HepG2 (cell line): ENCODE measurements around the gene SLC16A4. TPM values are rescaled to one million over a fixed set of nuclear protein-coding genes. Genes with fewer than 3 reads are reported as not detected.

Experiments
- ATAC-seq: fragments of 200-7000 bp; cut with Tn5 transposase; 3 replicates; pipeline ENCODE4 v1.9.1; 2020; ENCODE audit warnings: mild to moderate bottlenecking, moderate library complexity
- BruUV-seq: library from RNA; stranded (reverse); fragments of 400-500 nt; replicated peaks from 2 replicates; lab custom pipeline; 2021; lab: Mats Ljungman, UMichigan
- CTCF ChIA-PET: fragments of 300-600 bp; formaldehyde crosslinking; extraction: SDS; loops from one replicate; lab custom pipeline; 2021; ENCODE audit warnings: low total read pairs, inconsistent platforms, low intra/inter-chr PET ratio; lab: Yijun Ruan, JAX
- POLR2A ChIA-PET: fragments of 350-600 bp; sonication (Branson Sonifier 250); formaldehyde crosslinking; loops from one replicate; lab custom pipeline; 2020; ENCODE audit warnings: antibody characterized with exemption, inconsistent platforms; lab: Yijun Ruan, JAX
- DNase-seq: peaks from one replicate; pipeline ENCODE4 v3.0.0-alpha.2; 2015; ENCODE audit warnings: low spot score
- FAIRE-seq: peaks from 3 replicates; lab custom pipeline; 2011; peaks lifted over from hg19 to GRCh38; lab: Jason Lieb, UNC
- H2AFZ ChIP-seq: one replicate; pipeline ENCODE4 v1.6.1; 2011; ENCODE audit warnings: low read length, inconsistent platforms
- H3K27ac ChIP-seq: fragments of 300-600 bp; 3 replicates; pipeline ENCODE4 v1.8.0; 2011; ENCODE audit warnings: mixed run types, mild to moderate bottlenecking, mixed read lengths, low read length, inconsistent platforms; ENCODE audit not compliant: insufficient read depth; ENCODE audit errors: extremely low read length
- H3K27me3 ChIP-seq, 2 experiments: fragments of 200-600 bp in 1 of 2; 2 replicates in 1 of 2; 3 replicates in 1 of 2; pipeline versions ENCODE4 v1.6.0 to v1.8.0; 2011; ENCODE audit warnings: low read length in 2 of 2, mild to moderate bottlenecking in 2 of 2, moderate library complexity in 2 of 2, inconsistent platforms in 1 of 2; ENCODE audit not compliant: insufficient read depth in 2 of 2, control insufficient read depth in 1 of 2
- H3K36me3 ChIP-seq, 2 experiments: fragments of 200-600 bp in 1 of 2; replicated peaks in 1 of 2; 2 replicates in 1 of 2; 3 replicates in 1 of 2; pipeline versions ENCODE4 v1.5.1 to v1.8.0; 2011; ENCODE audit warnings: low read length in 2 of 2, inconsistent platforms in 1 of 2; ENCODE audit not compliant: insufficient read depth in 2 of 2, control insufficient read depth in 1 of 2
- H3K4me1 ChIP-seq: 2 replicates; pipeline ENCODE4 v1.5.1; 2012; ENCODE audit warnings: low read length, inconsistent platforms; ENCODE audit not compliant: insufficient read depth
- H3K4me2 ChIP-seq: 2 replicates; pipeline ENCODE4 v1.6.0; 2011; ENCODE audit warnings: low read depth, low read length, inconsistent platforms
- H3K4me3 ChIP-seq, 3 experiments: fragments of 200-600 bp in 1 of 3; sonication (generic), shearing (Covaris generic) in 1 of 3; replicated peaks in 1 of 3; 2 replicates each; pipeline ENCODE4 v1.5.1; 2011 to 2016; ENCODE audit warnings: low read length in 3 of 3, inconsistent platforms in 2 of 3, low read depth in 2 of 3, mild to moderate bottlenecking in 2 of 3, control low read depth in 1 of 3, mixed read lengths in 1 of 3; ENCODE audit not compliant: insufficient read depth in 1 of 3
- H3K79me2 ChIP-seq: one replicate; pipeline ENCODE4 v1.6.1; 2011; ENCODE audit warnings: low read length, inconsistent platforms; ENCODE audit not compliant: insufficient read depth
- H3K9ac ChIP-seq: 2 replicates; pipeline ENCODE4 v1.6.0; 2011; ENCODE audit warnings: mild to moderate bottlenecking, low read depth, low read length, inconsistent platforms; ENCODE audit not compliant: insufficient read depth
- H3K9me3 ChIP-seq: 2 replicates; pipeline ENCODE4 v1.5.1; 2012; ENCODE audit warnings: mild to moderate bottlenecking, low read length
- H4K20me1 ChIP-seq: 2 replicates; pipeline ENCODE4 v1.6.0; 2011; ENCODE audit warnings: inconsistent platforms, mild to moderate bottlenecking, low read length, moderate library complexity; ENCODE audit not compliant: insufficient read depth
- AGO2 ChIP-seq: fragments of 200-400 bp; formaldehyde crosslinking; optimal IDR thresholded peaks from 2 replicates; pipeline ENCODE3; 2017; ENCODE audit warnings: mild to moderate bottlenecking, low read depth, low read length, moderate library complexity
- CBX2 ChIP-seq, 2 experiments: fragments of 200-600 bp in 1 of 2; sonication (generic); formaldehyde crosslinking in 1 of 2; IDR thresholded peaks; 2 replicates each; pipeline versions ENCODE4 v1.7.0 to v1.8.1; 2018 to 2022; ENCODE audit warnings: low read depth in 2 of 2, low read length in 1 of 2, mild to moderate bottlenecking in 1 of 2, missing genetic modification reagents in 1 of 2
- YY1 ChIP-seq: IDR thresholded peaks from 2 replicates; pipeline ENCODE4 v1.6.1; 2011; ENCODE audit warnings: low read length, low read depth, moderate library complexity, mild to moderate bottlenecking; ENCODE audit not compliant: insufficient read depth, insufficient replicate concordance
- ZNF562 ChIP-seq: sonication (generic); formaldehyde crosslinking; IDR thresholded peaks from 2 replicates; pipeline ENCODE4 v1.8.0; 2022; ENCODE audit warnings: missing genetic modification reagents, borderline replicate concordance
- WGBS: methylation state at CpG from one replicate; pipeline ENCODE4 v1.1.6; 2017; ENCODE audit warnings: low lambda C conversion rate; 5-methylcytosine and 5-hydroxymethylcytosine counted together
- in situ Hi-C: cut with HindIII; loops from 2 replicates; pipeline ENCODE4 v1.10.0; 2017; ENCODE audit warnings: low pct_unique_long_range_greater_than_20kb; ENCODE audit not compliant: extremely low pct_ligation_motif_present
- intact Hi-C: fragments of 100-400 bp; cut with micrococcal nuclease; formaldehyde crosslinking; loops from one replicate; pipeline ENCODE4 v1.10.0; 2022; ENCODE audit not compliant: unreplicated experiment
- polyA plus RNA-seq, 8 experiments: library from polyadenylated mRNA; depleted of rRNA in 3 of 8; stranded (reverse) in 7 of 8; unstranded in 1 of 8; fragments of >200 nt; fragmentation: Illumina TruSeq in 4 of 8; extraction: Trizol in 4 of 8; gene quantifications; 2 replicates each; pipeline versions ENCODE4 v1.2.1 to v1.2.3, GENCODE V29; 2011 to 2016; ENCODE audit warnings: low read depth in 4 of 8, missing spikeins in 1 of 8, mixed read lengths in 1 of 8; ENCODE audit not compliant: insufficient read depth in 1 of 8
- total RNA-seq, 5 experiments: library from RNA; depleted of rRNA; stranded (reverse); fragments of >200 nt; fragmentation: Illumina TruSeq; extraction: Trizol; gene quantifications; 2 replicates each; pipeline ENCODE4 v1.2.3, GENCODE V29; 2016; ENCODE audit warnings: low read depth in 1 of 5

Gene SLC16A4
- total and polyA plus RNA-seq, 2 of the 13 experiments (the other 11 are each of a cell fraction or from before 2014, with no cell fraction given) = 1.1 to 1.5 TPM

DNA sequence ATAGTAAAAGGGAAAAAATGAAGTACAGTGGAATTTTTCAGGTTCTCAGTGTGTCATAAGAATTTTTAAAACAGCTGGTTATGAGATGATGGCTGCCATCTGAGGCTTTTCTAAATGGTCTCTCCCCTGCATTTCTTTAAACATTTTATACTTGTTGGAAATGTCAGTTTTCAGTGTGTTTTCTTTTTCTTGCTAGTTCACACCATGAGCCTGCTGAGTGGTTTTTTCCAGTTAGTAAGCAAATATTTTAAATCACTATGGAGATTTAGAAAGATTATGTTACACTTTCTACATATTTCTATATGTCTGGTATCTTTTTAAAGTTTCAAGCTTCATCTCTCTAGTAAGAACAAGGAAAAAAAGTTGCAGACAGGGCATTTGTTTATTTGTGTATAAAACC, 42.1 kb downstream of the SLC16A4 start:
- DNase-seq (no peak), FAIRE-seq (no peak), ATAC-seq (no peak)
- H3K79me2 ChIP-seq = peaks cover 88% of the 10 kb centered on the region
- H3K27me3 ChIP-seq = no peaks in the 10 kb centered on the region
- peak overlapping the region; percentile 38 for H3K4me2 ChIP-seq
- H2AFZ ChIP-seq = no peak overlapping the region
- intact Hi-C loops (no loop called here), in situ Hi-C loops (no loop called here)
- H3K9me3 ChIP-seq = no peaks in the 10 kb centered on the region
- H3K36me3 ChIP-seq = peaks cover 2 to 17% of the 10 kb centered on the region in 2 experiments; a peak in 3 of 5 replicates
- no peak overlapping the region for H3K27ac ChIP-seq
- ChIA-PET POLR2A (interaction anchor here (4.6 kb wide), 1 partner anchor 10 kb away, joined by 29 read pairs; the partner anchor contains the start of gene RBM15), CTCF (no interaction called here)
- peaks cover 25% of the 10 kb centered on the region for H4K20me1 ChIP-seq
- BruUV-seq = no TSS peak
- no peak overlapping the region for H3K9ac ChIP-seq
- H3K4me3 ChIP-seq = peak overlapping the region in 1 of 3 experiments; percentile 27; a peak in 2 of 6 replicates
- peaks cover 75% of the 10 kb centered on the region for H3K4me1 ChIP-seq
- TF ChIP-seq CBX2 (IDR thresholded peaks at IDR 0.05; ENCODE audit: low read depth, low read length) (no peak), CBX2 (CRISPR knock-in tag; IDR thresholded peaks at IDR 0.05; ENCODE audit: low read depth) (no peak), YY1 (no peak)
- TF ChIP-seq, all 625 proteins: peak for 0

DNA sequence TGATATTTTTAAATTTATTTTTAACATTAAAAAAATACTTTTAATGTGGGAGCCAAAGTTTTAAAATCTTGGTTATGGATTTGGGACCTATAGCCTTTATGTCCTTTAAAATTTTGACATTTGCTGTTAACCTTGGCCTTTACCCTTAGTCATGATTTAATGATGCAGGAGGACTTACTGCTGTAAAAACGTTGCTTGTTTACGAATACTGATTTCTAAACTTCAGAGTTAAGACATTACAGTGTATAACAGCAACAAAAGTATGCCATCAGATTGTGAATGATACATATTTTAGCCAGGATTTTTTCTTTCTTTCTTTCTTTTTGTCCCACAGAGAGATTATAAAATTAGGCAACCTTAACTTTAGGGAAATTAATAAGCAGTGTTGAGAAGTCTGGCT, 42.8 kb downstream of the SLC16A4 start:
- ATAC-seq (no peak), FAIRE-seq (no peak), DNase-seq (no peak)
- no TSS peak for BruUV-seq
- intact Hi-C loops = no loop called here
- Histone ChIP-seq H3K27ac (peak overlapping the region; percentile 12), H3K27me3 (no peaks in the 10 kb centered on the region), H3K79me2 (peaks cover 95% of the 10 kb centered on the region), H2AFZ (no peak overlapping the region), H3K9ac (no peak overlapping the region), H3K36me3 (peaks cover 2 to 20% of the 10 kb centered on the region in 2 experiments; a peak in 3 of 5 replicates), H4K20me1 (peaks cover 32% of the 10 kb centered on the region), H3K4me2 (peak overlapping the region; percentile 38), H3K9me3 (no peaks in the 10 kb centered on the region), H3K4me1 (peaks cover 82% of the 10 kb centered on the region), H3K4me3 (peak overlapping the region in 1 of 3 experiments; percentile 27; a peak in 2 of 6 replicates)
- ChIA-PET CTCF (no interaction called here), POLR2A (interaction anchor here (4.6 kb wide), 1 partner anchor 9 kb away, joined by 29 read pairs; the partner anchor contains the start of gene RBM15)
- TF ChIP-seq ZNF562 (CRISPR knock-in tag) = no peak
- TF ChIP-seq AGO2 = peak; percentile 6
- 58% methylated on average over 2 of the region's 2 CpGs for WGBS
- in situ Hi-C loops = no loop called here
